Spleen (tissue), 7 donors: ENCODE results near the gene DAB2IP.
A peak's percentile ranks its signal among the peaks of the same experiment; 100 is the strongest.

Experiments
- POLR2A ChIP-seq, 3 donors: fragments of 450-650 bp; IDR thresholded peaks; one replicate each; pipeline ENCODE4 v1.5.1; 2017; ENCODE audit warnings: antibody characterized with exemption in 3 of 3, mild to moderate bottlenecking in 1 of 3
- POLR2AphosphoS5 ChIP-seq, 3 donors: sonication (generic); formaldehyde crosslinking; IDR thresholded peaks; one replicate each; pipeline ENCODE4 v1.5.1; 2017; ENCODE audit warnings: antibody characterized with exemption in 3 of 3
- TF ChIP-seq, protein P1 (sequence below), 11 experiments: fragments of 200-600 bp in 7 of 11; fragments of 450-650 bp in 4 of 11; sonication (generic) in 4 of 11; IDR thresholded peaks in 8 of 11; conservative IDR thresholded peaks in 3 of 11; 1 replicate in 7 of 11; 2 replicates in 4 of 11; pipeline versions ENCODE4 v1.4.0 to v1.8.0; 2016 to 2021; ENCODE audit warnings: antibody characterized with exemption in 11 of 11, inconsistent platforms in 4 of 11, mild to moderate bottlenecking in 1 of 11
- donor health status: DM: no; HTN: no; CAD: no; lungs with moderate emphysema.
- donor health status: DM: no; HTN: no; CAD: no.
- donor health status: DM: no; HTN: no; CAD: no.

DNA sequence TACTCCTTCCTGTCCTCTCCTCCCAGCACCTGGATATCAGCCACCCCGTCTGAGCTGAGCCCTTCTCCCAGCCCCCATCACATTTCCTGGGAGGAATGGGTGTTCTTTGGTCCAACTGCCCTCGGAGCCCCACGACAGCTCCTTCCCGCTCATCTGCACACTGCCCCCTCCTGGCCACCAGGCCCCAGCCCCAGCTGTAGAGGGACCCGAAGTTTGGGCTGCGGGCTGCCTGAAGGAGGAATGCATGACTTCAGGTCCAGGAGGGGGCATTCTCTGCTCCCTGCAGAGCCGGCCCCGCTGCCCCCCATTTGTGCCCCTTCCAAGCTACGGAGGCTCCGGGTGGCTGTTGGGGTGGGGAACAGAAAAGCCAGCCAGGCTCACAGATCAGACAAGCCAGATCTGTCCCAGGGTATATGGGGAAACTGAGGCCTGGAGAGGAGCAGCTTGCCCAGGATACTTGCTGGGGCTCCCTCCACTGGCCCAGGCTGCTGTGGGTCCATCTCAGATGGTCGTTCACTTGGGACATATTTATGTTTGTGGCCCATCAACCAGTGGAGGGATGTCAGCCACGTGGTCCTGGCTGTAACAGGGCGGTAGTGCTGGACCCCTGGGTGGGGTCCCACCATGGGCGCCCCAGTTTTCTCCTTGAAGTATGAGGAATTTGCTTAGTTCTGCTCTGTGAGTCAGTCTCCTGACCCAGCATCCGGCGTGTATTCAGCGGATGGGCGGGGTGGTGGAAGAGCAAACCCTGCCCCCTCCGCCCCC is 33.1 kb downstream of the DAB2IP start:
- TF ChIP-seq, protein P1, sequence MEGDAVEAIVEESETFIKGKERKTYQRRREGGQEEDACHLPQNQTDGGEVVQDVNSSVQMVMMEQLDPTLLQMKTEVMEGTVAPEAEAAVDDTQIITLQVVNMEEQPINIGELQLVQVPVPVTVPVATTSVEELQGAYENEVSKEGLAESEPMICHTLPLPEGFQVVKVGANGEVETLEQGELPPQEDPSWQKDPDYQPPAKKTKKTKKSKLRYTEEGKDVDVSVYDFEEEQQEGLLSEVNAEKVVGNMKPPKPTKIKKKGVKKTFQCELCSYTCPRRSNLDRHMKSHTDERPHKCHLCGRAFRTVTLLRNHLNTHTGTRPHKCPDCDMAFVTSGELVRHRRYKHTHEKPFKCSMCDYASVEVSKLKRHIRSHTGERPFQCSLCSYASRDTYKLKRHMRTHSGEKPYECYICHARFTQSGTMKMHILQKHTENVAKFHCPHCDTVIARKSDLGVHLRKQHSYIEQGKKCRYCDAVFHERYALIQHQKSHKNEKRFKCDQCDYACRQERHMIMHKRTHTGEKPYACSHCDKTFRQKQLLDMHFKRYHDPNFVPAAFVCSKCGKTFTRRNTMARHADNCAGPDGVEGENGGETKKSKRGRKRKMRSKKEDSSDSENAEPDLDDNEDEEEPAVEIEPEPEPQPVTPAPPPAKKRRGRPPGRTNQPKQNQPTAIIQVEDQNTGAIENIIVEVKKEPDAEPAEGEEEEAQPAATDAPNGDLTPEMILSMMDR (IDR thresholded peaks at IDR 0.05 in 8 of 11, conservative IDR thresholded peaks at IDR 0.05 in 3 of 11), result peak; percentile 17 to 79 (median 57)
- TF ChIP-seq POLR2AphosphoS5 (IDR thresholded peaks at IDR 0.05) (no peak), POLR2A (IDR thresholded peaks at IDR 0.05) (no peak)
